Activated CD4-positive, alpha-beta T cell treated with anti-CD3 and anti-CD28 coated beads for 1 hour (primary cell): ENCODE measurements around the gene ZNF432.
A peak's percentile ranks its signal among the peaks of the same experiment; 100 is the strongest.

Experiments
- DNase-seq: peaks from one replicate; pipeline ENCODE4 v3.0.0-alpha.2; 2020

The ZNF432 gene

GRCh38 chr19:52007806-52008557 lies 40.7 kb downstream of the ZNF432 start, which contains the start of gene ZNF615:
TSS of gene ZNF615 (minus strand) at chr19:52008211. CDS start at chr19:52003711, 4,500 bp downstream.
- peak; percentile 83 for DNase-seq

GRCh38 chr19:52007451-52007805 lies 41.2 kb downstream of the ZNF432 start:
- no peak for DNase-seq

- DNase-seq, result no peak
These were observed 54.5 kb downstream of the ZNF432 start for GRCh38 chr19:51994048-51994644.

DNA sequence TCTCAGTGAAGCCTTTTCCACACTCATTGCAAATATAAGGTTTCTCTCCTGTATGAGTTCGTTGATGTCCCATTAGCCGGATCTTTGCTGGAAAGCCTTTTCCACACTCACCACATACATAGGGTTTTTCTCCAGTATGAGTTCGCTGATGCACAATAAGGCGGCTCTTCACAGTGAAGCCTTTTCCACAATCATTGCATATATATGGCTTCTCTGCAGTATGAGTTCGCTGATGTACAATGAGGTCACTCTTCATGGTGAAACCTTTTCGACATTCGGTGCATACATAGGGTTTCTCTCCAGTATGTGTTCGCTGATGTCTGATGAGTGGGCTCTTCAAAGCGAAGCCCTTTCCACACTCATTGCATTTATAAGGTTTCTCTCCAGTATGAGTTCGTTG lies 55.2 kb downstream of the ZNF432 start:
- DNase-seq, result no peak

DNA sequence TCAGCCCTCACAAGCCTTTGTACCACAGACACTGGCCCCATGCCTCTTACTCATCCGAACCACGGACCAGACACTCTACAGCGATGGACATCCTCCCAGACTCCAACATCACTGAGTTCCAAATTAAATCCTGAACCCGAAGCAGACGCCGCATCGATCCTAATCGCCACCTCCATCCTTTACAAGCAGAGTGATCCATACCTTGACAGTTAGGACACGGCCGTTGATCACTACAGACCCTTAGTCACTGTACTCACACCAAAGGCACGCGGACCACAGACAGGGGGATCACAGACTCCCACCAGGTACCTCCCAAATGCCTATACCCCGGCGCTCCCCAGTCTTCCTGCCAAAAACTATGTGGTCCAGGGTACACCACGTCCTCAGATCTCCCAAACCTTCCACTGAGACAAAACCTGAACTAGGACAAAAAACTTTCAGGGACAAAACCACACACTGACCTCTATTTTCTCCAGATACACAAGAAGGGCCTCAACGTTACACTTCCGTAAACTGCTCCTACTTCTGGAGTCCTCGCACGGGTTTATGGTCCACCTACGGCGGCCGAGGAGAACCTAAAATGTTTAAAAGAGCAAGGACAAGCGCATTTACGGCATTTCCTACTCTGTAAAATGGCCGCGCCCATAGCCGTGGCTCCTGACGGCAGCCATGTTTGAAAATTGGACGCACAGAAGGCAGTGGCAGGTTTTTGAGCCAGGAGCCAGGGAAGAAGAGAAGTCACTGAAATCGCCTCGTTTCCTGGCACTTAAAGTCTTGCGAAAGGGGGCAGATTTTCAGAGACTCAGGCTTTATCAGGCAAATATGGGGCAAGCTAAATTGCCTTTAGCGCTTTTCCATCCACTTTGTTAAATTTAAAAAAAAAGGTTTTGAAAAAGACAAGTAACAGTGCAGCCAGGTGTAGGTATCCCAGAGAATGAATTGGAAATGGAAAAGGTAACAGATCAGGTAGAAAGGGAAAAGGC lies 62.0 kb downstream of the ZNF432 start, which contains the start of gene ZNF350:
Gene ZNF350, minus strand, starts transcription at position 532 of the 983 bp plus-strand sequence. CDS start 12,480 bp downstream, outside the sequence.
- peak; percentile 81 for DNase-seq

GRCh38 chr19:51983361-51983760 lies 65.3 kb downstream of the ZNF432 start:
- DNase-seq, result no peak
